ENCODE results near the gene PCDHGB6.

The PCDHGB6 gene

GRCh38 chr5:141383345-141383744 lies 24.5 kb upstream of the PCDHGB6 start:
- no peak overlapping the region for H3K4me3 ChIP-seq (ENCODE audit: low read depth, low read length)
- no peak for TF ChIP-seq CTCF (IDR thresholded peaks at IDR 0.05; ENCODE audit: low read depth, low read length)

DNA sequence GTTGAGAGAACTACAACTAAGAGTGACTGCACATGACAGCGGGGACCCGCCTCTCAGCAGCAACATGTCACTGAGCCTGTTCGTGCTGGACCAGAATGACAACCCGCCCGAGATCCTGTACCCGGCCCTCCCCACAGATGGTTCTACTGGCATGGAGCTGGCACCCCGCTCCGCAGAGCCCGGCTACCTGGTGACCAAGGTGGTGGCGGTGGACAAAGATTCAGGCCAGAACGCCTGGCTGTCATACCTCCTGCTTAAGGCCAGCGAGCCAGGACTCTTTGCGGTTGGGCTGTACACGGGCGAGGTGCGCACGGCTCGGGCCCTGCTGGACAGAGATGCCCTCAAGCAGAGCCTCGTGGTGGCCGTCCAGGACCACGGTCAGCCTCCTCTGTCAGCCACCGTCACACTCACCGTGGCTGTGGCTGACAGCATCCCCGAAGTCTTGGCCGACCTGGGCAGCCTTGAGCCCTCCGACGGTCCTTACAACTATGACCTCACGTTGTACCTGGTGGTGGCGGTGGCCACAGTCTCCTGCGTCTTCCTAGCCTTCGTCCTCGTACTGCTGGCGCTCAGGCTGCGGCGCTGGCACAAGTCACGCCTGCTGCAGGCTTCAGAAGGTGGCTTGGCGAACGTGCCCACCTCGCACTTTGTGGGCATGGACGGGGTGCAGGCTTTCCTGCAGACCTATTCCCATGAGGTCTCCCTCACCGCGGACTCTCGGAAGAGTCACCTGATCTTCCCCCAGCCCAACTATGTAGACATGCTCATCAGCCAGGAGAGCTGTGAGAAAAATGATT lies 23.2 kb upstream of the PCDHGB6 start:
- no peak for TF ChIP-seq CTCF (IDR thresholded peaks at IDR 0.05; ENCODE audit: low read depth, low read length)
- no peak overlapping the region for H3K4me3 ChIP-seq (ENCODE audit: low read depth, low read length)

DNA sequence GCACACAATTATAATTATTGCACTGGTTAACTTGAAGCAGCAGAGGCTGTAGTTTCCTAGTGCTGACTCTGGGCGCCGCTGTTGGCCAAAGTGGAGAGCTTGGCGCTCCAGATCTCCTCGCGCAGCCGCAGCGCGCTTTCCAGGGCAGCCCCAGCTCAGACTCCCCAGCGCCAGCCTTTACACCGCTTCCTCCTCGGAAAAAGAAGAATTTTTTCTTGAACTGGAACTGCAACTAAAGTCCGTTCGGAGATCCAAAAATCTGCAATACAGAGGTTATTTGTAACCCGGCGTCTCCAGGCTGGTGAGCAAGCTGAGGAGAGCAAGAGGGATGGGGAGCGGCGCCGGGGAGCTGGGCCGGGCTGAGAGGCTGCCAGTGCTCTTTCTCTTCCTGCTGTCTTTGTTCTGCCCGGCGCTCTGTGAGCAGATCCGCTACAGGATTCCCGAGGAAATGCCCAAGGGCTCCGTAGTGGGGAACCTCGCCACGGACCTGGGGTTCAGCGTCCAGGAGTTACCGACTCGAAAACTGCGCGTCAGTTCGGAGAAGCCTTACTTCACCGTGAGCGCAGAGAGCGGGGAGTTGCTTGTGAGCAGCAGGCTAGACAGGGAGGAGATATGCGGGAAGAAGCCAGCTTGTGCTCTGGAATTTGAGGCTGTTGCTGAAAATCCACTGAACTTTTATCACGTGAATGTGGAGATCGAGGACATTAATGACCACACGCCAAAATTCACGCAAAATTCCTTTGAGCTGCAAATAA lies 20.1 kb upstream of the PCDHGB6 start, which contains the start of gene PCDHGB4:
TSS of gene PCDHGB4 (plus strand) at position 142 of the 755 bp plus-strand sequence. CDS start at position 329, 187 bp downstream.
- peak; percentile 48 for TF ChIP-seq CTCF (IDR thresholded peaks at IDR 0.05; ENCODE audit: low read depth, low read length)
- H3K4me3 ChIP-seq (ENCODE audit: low read depth, low read length): peak within 1 kb of the TSS; percentile 41

- TF ChIP-seq CTCF (IDR thresholded peaks at IDR 0.05; ENCODE audit: low read depth, low read length): no peak
- H3K4me3 ChIP-seq (ENCODE audit: low read depth, low read length): no peak overlapping the region
Measured at GRCh38 chr5:141388661-141389060, 19.2 kb upstream of the PCDHGB6 start.

GRCh38 chr5:141389153-141390042 lies 18.4 kb upstream of the PCDHGB6 start:
- TF ChIP-seq CTCF (IDR thresholded peaks at IDR 0.05; ENCODE audit: low read depth, low read length): no peak

GRCh38 chr5:141392429-141393198 lies 15.2 kb upstream of the PCDHGB6 start, which contains the start of gene PCDHGA8:
TSS of gene PCDHGA8 (plus strand) at chr5:141392633. CDS start at chr5:141392814, 181 bp downstream.
- no peak within 1 kb of the TSS for H3K4me3 ChIP-seq (ENCODE audit: low read depth, low read length)
- TF ChIP-seq CTCF (IDR thresholded peaks at IDR 0.05; ENCODE audit: low read depth, low read length): no peak

More at GRCh38 chr5:141389153-141390042, 18.4 kb upstream of the PCDHGB6 start:
- H3K4me3 ChIP-seq (ENCODE audit: low read depth, low read length): no peak overlapping the region
